Measurements from ENCODE around the gene ERC2. TPM values are rescaled to one million over a fixed set of nuclear protein-coding genes. Genes with fewer than 3 reads are reported as not detected.

The ERC2 gene
- total RNA-seq, 2 donors from 2014 or later, result 0.33 to 1.2 TPM

GRCh38 chr3:55484191-55484689 lies 984.0 kb downstream of the ERC2 start:
- H3K27ac Mint-ChIP-seq, result no peak overlapping the region
- DNase-seq (ENCODE audit: low spot score), result no peak
- no peak overlapping the region for H3K4me3 Mint-ChIP-seq
- no peaks in the 10 kb centered on the region for H3K4me1 Mint-ChIP-seq (ENCODE audit: low read depth in 2 of 2)
- H3K36me3 Mint-ChIP-seq, result peaks cover 6% of the 10 kb centered on the region
- peaks cover 52 to 60% of the 10 kb centered on the region in 2 donors for H3K27me3 Mint-ChIP-seq
- H3K9me3 Mint-ChIP-seq, result no peaks in the 10 kb centered on the region
- no peak for ATAC-seq

DNA sequence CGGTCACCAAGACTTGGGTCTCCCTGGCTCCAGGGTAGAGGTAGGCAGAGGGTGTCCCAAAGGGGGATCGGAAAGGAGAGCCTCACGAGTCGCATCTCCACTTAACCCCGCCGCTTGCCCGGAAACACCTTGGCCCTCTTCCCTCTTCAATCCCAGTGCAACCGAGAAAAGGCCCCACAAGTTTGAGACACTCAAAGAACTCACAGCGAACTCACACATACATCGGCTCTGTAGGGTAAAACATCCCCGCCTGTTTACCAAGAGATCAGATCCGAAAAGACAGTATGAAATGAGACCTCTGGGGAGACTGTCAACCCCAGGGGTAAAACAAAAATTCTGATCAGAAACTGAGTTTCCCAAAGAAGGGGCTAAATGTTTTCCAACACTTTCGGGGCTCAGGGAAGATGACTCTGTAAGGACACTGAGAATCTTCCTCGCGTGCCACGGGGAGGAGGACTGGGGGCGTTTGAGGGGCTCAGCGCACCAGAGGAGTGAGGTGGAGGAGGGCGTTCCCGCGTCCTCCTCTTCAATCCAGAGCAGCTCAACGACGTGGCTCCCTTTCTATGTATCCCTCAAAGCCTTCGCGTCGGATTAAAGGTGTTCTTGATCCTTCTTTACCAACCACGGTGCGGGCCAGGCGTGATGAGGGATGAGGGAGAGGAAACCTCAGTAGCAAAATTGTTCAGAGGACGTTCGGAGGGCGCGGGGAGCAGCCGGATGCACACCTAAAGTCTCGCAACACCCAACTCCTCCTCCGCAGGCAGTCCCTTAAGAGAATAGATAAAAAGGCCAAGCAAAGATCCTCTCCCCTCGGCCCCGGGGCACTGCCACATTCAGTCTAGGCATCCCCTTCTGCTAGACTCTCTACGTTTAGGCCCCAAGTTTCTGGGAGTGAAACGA lies 984.8 kb downstream of the ERC2 start:
- H3K4me1 Mint-ChIP-seq (ENCODE audit: low read depth in 2 of 2), result no peaks in the 10 kb centered on the region
- H3K27ac Mint-ChIP-seq, result no peak overlapping the region
- DNase-seq (ENCODE audit: low spot score) (no peak), ATAC-seq (no peak)
- H3K27me3 Mint-ChIP-seq, result peaks cover 44 to 52% of the 10 kb centered on the region in 2 donors
- H3K9me3 Mint-ChIP-seq, result no peaks in the 10 kb centered on the region
- peaks cover 6% of the 10 kb centered on the region for H3K36me3 Mint-ChIP-seq
- no peak overlapping the region for H3K4me3 Mint-ChIP-seq

- H3K27me3 Mint-ChIP-seq, result peaks cover 44 to 55% of the 10 kb centered on the region in 2 donors
- no peaks in the 10 kb centered on the region for H3K9me3 Mint-ChIP-seq
- ATAC-seq (no peak), DNase-seq (ENCODE audit: low spot score) (no peak)
- no peak overlapping the region for H3K4me3 Mint-ChIP-seq
- H3K4me1 Mint-ChIP-seq (ENCODE audit: low read depth in 2 of 2), result no peaks in the 10 kb centered on the region
- H3K27ac Mint-ChIP-seq, result no peak overlapping the region
- peaks cover 6% of the 10 kb centered on the region for H3K36me3 Mint-ChIP-seq
These were observed 985.6 kb downstream of the ERC2 start for GRCh38 chr3:55482496-55483195.

- Mint-ChIP-seq H3K27ac (no peak overlapping the region), H3K9me3 (no peaks in the 10 kb centered on the region), H3K36me3 (peaks cover 6% of the 10 kb centered on the region), H3K4me3 (no peak overlapping the region), H3K27me3 (peaks cover 47 to 60% of the 10 kb centered on the region in 2 donors), H3K4me1 (ENCODE audit: low read depth in 2 of 2) (no peaks in the 10 kb centered on the region)
- no peak for ATAC-seq
- no peak for DNase-seq (ENCODE audit: low spot score)
These were observed 986.3 kb downstream of the ERC2 start for GRCh38 chr3:55481744-55482495.

DNA sequence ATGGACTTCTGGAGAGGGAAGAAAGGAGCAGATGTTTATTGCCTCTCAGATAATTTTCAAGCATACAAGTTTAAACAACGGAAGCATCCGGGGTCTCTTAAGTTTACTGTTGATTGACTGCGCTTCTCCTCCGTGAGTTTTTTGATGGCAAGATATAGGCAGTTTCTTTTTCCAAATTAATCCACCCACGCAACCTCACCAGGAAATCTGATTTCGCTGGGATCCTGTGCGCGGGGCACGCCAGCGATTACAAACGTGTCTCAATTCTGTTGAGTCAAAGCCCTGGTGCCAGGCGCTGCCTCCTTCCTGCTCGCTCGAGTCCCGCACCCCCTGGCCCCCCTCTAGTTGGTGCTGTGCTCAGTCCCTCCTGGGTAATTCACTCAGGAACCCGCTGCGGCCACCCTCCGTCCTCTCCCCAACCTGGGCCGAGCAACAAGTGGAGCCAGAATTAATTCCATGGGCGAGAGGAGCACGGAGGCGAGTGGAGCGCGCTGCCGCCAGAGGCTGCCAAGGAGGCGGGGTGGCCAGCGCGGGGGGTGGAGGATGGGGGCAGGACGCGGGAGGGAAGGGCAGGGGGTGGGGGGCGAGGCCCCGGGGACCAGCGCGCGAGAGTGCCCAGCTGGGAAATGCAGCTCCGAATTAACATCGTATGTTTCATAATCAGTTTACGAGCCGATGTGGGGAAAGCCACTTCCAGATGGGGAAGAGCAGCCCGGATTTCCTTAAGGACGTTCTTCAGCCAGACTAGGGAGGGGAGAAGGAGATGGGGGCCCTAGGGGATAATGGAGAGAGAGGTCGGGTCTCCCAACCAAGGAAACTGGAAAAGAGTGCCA lies 987.1 kb downstream of the ERC2 start:
- Mint-ChIP-seq H3K9me3 (no peaks in the 10 kb centered on the region), H3K27me3 (peaks cover 42 to 55% of the 10 kb centered on the region in 2 donors), H3K4me3 (no peak overlapping the region), H3K4me1 (ENCODE audit: low read depth in 2 of 2) (no peaks in the 10 kb centered on the region), H3K36me3 (peaks cover 6% of the 10 kb centered on the region), H3K27ac (no peak overlapping the region)
- DNase-seq (ENCODE audit: low spot score) (no peak), ATAC-seq (peak in 1 of 2 donors; percentile 17)

DNA sequence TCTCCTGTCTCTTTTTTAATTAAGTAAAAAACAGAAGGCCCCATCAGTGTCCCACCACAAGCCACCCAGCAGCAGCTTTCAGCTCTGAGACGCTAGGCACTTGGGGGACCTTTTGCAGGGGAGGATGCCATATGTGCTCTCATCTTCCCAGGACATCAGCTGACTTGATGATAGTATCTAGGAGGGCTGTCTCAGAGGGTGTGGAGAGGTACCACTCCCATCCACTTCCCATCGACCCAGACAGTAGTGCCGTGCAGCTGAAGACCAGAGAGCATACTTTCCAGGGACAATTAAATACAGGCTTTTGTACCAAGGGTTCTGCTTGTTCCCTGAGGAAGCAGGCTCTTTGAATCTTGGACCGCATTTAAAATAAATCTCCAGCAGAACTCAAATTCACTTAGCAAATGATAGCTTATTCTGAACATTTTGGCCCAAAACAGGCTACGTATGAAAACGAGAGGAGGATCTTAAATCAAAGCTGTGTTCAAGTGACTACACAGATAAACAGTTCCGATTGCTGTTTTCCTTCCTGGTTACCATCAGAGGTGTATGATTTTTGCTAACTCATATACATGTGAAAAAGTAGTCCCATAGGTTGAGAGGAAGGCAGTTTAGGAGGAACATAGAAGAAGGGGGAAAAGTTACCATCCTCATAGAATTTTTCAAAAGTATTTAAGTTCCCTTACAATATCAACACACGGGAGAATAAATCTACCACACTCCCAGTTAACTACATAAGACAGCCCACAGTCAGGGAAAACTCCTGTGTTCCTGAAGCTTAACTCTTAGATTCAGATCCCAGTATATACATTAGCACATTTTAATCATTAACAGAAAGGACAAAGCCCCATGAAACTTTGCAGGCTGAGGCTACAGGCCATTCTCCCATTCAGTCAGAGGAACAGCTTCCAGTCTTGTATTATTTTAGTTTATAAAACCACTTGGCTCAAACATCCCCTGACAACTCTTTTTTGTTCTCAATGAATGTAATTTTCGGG lies 990.7 kb downstream of the ERC2 start:
- Mint-ChIP-seq H3K9me3 (no peaks in the 10 kb centered on the region), H3K27ac (no peak overlapping the region), H3K36me3 (no peaks in the 10 kb centered on the region), H3K27me3 (peaks cover 27 to 41% of the 10 kb centered on the region in 2 donors), H3K4me3 (no peak overlapping the region), H3K4me1 (ENCODE audit: low read depth in 2 of 2) (no peaks in the 10 kb centered on the region)
- no peak for DNase-seq (ENCODE audit: low spot score)
- ATAC-seq, result no peak

DNA sequence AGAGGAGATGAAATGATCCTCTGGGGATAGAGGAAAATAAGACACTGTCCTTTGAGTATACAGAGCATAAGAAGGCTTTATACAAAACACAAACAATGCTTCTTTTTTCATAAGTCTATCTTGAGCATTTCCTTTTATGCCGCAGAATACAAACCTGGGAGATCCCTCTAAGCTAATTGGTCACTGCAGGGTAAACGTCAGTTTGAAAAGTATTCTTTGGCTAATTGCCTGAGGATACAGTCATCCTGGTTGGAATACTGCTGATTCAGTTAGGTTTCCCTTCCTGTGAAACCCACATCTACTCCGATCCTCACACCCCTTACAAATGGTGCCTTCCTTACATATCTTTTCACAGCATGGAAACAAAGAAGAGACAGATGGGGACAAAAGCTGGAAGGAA lies 991.8 kb downstream of the ERC2 start:
- no peak for ATAC-seq
- Mint-ChIP-seq H3K27me3 (peaks cover 26 to 41% of the 10 kb centered on the region in 2 donors), H3K4me1 (ENCODE audit: low read depth in 2 of 2) (no peaks in the 10 kb centered on the region), H3K4me3 (no peak overlapping the region), H3K27ac (no peak overlapping the region), H3K36me3 (no peaks in the 10 kb centered on the region), H3K9me3 (no peaks in the 10 kb centered on the region)
- DNase-seq (ENCODE audit: low spot score), result no peak

DNA sequence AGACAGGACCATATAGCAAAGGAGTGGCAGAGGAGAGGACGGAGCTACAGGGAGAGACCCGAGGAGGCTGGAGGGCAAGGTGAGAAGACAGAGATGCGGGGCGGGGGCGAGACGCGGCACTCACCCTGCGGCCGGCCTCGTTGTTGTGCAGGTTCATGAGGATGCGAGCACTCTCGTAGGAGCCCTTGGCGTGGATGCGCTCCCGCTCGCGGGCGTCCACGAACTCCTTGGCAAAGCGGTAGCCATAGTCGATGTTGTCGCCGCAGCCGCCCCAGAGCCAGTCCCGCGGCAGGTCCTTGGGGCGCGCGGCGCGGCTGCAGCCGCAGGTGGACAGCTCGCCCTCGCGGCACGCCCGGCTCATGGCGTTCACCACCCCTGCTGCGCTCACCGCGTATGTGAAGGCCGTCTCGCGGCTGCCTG lies 994.0 kb downstream of the ERC2 start:
- H3K27me3 Mint-ChIP-seq, result peaks cover 9 to 23% of the 10 kb centered on the region in 2 donors
- H3K27ac Mint-ChIP-seq, result no peak overlapping the region
- no peaks in the 10 kb centered on the region for H3K9me3 Mint-ChIP-seq
- no peak for DNase-seq (ENCODE audit: low spot score)
- peak in 1 of 2 donors; percentile 28 for ATAC-seq
- no peaks in the 10 kb centered on the region for H3K36me3 Mint-ChIP-seq
- no peaks in the 10 kb centered on the region for H3K4me1 Mint-ChIP-seq (ENCODE audit: low read depth in 2 of 2)
- no peak overlapping the region for H3K4me3 Mint-ChIP-seq

DNA sequence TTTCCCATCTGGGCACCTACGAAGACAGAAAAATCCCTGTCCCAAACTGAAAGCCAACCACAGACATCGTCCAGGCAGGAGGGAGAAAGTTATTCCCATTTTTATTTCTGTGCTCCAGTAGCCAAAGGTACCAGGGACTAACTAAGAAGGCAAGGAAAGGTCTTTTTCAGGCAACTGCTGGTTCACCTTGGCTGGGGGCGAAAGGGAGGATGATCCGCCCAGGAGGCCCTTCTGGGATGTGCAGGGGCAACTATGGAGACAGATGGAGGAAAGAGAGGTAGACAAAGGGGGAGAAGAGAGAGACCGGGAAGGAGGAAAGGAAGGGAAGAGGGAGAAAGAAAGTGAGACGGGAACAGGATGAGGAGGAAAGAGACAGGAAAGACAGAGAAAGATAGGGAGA lies 994.5 kb downstream of the ERC2 start:
- Mint-ChIP-seq H3K27ac (no peak overlapping the region), H3K9me3 (no peaks in the 10 kb centered on the region), H3K36me3 (no peaks in the 10 kb centered on the region), H3K27me3 (peaks cover 9 to 23% of the 10 kb centered on the region in 2 donors), H3K4me3 (no peak overlapping the region), H3K4me1 (ENCODE audit: low read depth in 2 of 2) (no peaks in the 10 kb centered on the region)
- DNase-seq (ENCODE audit: low spot score), result no peak
- no peak for ATAC-seq

- H3K4me3 Mint-ChIP-seq, result no peak overlapping the region
- DNase-seq (ENCODE audit: low spot score) (no peak), ATAC-seq (no peak)
- H3K27ac Mint-ChIP-seq, result no peak overlapping the region
- H3K4me1 Mint-ChIP-seq (ENCODE audit: low read depth in 2 of 2), result no peaks in the 10 kb centered on the region
- no peaks in the 10 kb centered on the region for H3K9me3 Mint-ChIP-seq
- peaks cover 5 to 15% of the 10 kb centered on the region in 2 donors for H3K27me3 Mint-ChIP-seq
- H3K36me3 Mint-ChIP-seq, result no peaks in the 10 kb centered on the region
These were observed 996.6 kb downstream of the ERC2 start for GRCh38 chr3:55471522-55472280.

GRCh38 chr3:55471084-55471483 lies 997.2 kb downstream of the ERC2 start:
- no peak for DNase-seq (ENCODE audit: low spot score)
- H3K9me3 Mint-ChIP-seq, result no peaks in the 10 kb centered on the region
- H3K36me3 Mint-ChIP-seq, result no peaks in the 10 kb centered on the region
- ATAC-seq, result no peak
- no peak overlapping the region for H3K27ac Mint-ChIP-seq
- no peaks in the 10 kb centered on the region for H3K4me1 Mint-ChIP-seq (ENCODE audit: low read depth in 2 of 2)
- H3K4me3 Mint-ChIP-seq, result no peak overlapping the region
- H3K27me3 Mint-ChIP-seq, result peaks cover 5 to 14% of the 10 kb centered on the region in 2 donors
